Left lobe of liver (tissue), 2 donors: ENCODE measurements around the gene KAZN. TPM values are rescaled to one million over a fixed set of nuclear protein-coding genes. Genes with fewer than 3 reads are reported as not detected.
A peak's percentile ranks its signal among the peaks of the same experiment; 100 is the strongest.
"Not testable (repeated sequence)": the region's sequence is repeated elsewhere in the genome, so short reads cannot be mapped to it uniquely, and the experiment has no call there.

Experiments
- ATAC-seq: fragments of 200-7000 bp; cut with Tn5 transposase; one replicate; pipeline ENCODE4 v1.9.1; 2020; ENCODE audit warnings: mild to moderate bottlenecking, moderate library complexity
- DNase-seq: peaks from one replicate; pipeline ENCODE4 v3.0.0-alpha.2; 2020; ENCODE audit warnings: low spot score
- total RNA-seq: library from RNA; stranded (reverse); gene quantifications from one replicate; pipeline ENCODE4 v1.2.1, GENCODE V29; 2021
- donor health status: DM: no; HTN: no; CAD: no; lungs with moderate emphysema.
- donor health status: DM: no; HTN: yes; CAD: no.

Gene KAZN
- total RNA-seq, 1 donor from 2014 or later = 4.4 TPM

GRCh38 chr1:14961661-14962267 lies 363.3 kb downstream of the KAZN start:
- DNase-seq = no peak
- ATAC-seq = no peak

GRCh38 chr1:14962407-14962806 lies 363.9 kb downstream of the KAZN start:
- ATAC-seq (no peak), DNase-seq (no peak)

- DNase-seq, ATAC-seq: not testable (repeated sequence)
Observed at GRCh38 chr1:14963791-14964710, 365.6 kb downstream of the KAZN start.

GRCh38 chr1:14964711-14965055 lies 366.2 kb downstream of the KAZN start:
- no peak for DNase-seq
- no peak for ATAC-seq

DNA sequence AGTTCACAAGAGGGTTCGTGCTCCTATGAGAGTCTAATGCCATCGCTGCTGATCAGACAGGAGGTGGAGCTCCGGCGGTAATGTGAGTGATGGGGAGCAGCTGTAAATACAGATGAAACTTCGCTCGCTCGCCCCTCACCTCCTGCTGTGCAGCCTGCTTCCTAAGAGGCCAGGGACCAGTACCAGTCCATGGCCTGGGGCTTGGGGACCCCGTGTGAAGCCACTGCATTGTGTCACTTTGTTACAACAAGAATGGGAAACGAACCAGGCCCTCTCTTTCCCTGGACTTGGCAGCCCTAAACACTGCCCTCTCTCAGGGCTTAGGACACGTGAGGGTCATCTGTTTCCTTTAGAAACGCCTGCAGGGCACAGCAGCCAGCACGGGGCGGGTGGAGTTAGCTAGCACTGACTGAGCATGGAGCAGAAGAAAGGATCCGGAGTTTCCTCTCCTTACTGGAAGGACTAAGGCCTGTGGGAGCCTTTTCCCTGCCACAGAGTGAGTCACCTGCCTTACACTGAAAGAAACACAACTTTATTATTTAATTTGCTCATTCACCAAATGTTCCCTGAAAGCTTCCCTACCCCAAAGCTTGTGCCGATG lies 369.9 kb downstream of the KAZN start:
- no peak for DNase-seq
- ATAC-seq = peak; percentile 61

- DNase-seq = no peak
- ATAC-seq = no peak
Observed at GRCh38 chr1:14969006-14969405, 370.5 kb downstream of the KAZN start.

DNA sequence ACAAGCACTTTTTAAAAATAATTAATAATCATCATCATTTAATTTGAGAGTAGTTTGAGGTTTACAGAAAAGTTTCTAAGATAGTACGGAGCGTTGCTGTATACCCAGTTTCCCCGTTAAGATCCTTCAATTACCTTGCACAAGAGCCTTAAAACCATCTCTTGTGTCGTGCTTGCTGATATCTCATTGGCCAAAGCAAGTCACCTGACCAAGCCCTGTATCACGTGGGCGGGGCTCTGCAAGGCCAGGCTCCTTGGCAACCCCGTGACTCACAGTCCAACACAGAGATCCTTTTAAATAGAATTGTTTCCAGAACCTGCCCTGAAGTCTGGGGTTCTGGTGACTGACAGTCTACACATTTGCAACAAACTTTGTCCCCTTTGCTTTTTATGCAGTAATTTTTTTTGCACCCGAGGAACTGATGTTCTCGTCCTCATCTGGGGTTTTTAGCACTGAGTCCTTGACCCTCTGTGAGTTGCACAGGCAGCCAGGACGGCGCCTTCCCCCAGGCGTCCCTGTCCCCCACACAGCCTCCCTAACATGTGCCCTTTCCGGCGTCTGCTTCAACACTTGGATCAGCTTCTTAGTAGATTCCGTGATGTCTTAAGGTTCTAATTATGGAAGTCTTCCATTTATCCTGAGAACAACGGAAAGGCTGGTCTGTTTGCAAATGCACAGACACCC lies 371.8 kb downstream of the KAZN start:
- DNase-seq = no peak

GRCh38 chr1:14970799-14971141 lies 372.3 kb downstream of the KAZN start:
- DNase-seq (no peak), ATAC-seq (no peak)

More for the DNA sequence above, 371.8 kb downstream of the KAZN start:
- peak; percentile 36 for ATAC-seq

DNA sequence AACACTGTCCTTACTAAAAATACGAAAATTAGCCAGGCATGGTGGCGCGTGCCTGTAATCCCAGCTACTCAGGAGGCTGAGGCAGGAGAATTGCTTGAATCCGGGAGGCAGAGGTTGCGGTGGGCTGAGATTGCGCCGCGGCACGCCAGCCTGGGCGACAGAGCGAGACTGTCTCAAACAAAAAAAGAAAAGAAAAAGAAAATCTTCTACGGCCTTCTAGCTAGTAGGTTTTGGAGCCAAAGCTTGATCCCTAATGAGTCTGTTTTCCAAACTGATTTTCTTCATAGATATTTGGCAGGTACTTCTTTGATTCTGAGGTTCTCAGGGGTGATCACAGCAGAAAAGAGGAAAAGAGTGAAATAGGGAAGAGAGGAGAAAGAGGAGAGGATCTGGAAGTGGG lies 372.7 kb downstream of the KAZN start:
- no peak for DNase-seq
- ATAC-seq = no peak

- DNase-seq = no peak
- ATAC-seq = no peak
Observed at GRCh38 chr1:14972107-14972506, 373.6 kb downstream of the KAZN start.

- no peak for DNase-seq
- ATAC-seq = no peak
Observed at GRCh38 chr1:14973773-14974172, 375.3 kb downstream of the KAZN start.

DNA sequence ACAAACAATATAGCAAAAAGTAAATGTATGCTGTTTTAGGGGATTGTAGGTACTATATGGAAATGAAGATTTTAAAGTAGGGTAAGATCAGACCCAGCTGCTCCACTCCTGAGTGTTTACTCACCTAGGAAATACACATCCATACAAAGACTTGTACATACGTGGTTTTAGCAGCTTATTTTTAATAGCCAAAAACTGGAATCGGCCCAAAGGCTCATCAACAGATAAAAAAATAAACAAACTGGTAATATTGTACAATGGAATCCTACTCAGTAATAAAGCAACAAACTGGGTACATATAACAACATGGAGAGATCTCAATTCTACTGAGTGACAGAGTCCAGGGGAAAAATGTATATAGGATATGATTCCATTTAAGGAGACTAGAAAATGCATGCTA lies 375.9 kb downstream of the KAZN start:
- ATAC-seq (no peak), DNase-seq (no peak)

DNA sequence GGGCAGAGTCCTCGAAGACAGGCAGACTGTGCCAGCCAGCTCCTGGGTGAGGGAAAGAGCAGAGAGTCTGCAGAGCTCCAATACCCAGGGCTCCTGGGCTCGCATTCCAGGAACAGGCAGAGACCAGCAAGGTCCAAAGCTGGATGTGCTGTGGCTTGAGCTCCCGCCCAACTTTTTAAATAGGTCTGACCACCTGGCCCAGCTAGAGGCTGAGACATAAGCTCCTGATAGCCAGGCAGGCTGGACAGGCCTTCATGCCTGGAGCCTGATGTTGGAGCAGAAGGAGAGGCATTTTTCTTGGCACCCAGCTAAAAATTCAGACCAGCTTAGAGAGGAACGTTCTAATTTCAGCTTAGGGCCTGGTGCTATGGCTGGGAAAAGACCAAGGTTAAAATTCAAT lies 376.6 kb downstream of the KAZN start:
- ATAC-seq = no peak
- no peak for DNase-seq

DNA sequence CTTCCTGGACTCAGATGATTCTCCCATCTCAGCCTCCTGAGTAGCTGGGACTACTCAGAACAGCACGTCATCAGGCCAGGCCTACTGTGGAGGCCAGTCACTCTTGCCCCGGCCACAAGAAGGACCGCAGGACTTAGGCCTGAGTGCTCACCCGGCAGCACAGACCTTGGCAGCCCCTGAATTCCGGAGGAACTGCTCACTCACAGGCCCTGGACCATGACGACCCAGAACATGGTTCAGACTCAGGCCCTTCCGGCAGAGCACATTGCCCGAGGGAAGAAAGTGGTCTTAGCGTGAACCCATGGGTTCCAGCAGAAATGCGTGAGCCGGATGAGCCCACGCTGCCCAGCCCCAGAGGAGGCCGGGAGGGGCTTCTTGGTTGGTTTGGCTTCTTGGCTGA lies 377.8 kb downstream of the KAZN start:
- DNase-seq = no peak
- no peak for ATAC-seq

GRCh38 chr1:14977338-14977931 lies 378.9 kb downstream of the KAZN start:
- ATAC-seq = no peak
- DNase-seq = no peak

DNA sequence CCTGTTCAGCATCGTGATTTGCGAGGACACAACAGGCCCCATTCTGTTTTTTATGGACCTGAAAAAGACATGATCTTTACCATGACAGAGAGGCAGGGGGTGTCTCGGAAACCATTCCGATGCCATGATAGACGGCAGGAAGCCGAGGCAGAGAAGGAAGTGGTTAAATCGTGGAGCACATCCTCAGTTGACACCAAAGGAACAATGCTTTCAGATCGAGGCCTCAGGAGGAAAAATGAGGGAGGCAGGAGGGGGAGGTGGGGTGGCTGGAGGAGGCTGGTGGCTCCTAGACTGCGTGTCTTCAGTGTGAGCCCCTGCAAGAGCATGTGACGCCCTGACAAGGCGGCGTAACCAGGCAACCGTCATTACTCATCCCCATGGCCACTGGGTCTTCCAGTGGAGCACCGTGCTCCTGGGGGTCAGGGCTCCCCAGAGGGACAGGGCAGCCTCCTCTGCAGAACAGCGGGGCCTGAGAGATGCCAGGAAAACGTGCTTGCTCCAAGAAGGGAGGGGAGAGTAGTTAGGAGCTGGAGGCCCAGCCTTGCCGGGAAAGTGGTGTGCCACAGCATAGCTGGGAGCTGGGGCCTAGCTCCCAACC lies 382.2 kb downstream of the KAZN start:
- ATAC-seq (no peak), DNase-seq (no peak)

- DNase-seq = no peak
- ATAC-seq = no peak
Observed at GRCh38 chr1:14982029-14982428, 383.5 kb downstream of the KAZN start.

GRCh38 chr1:14983277-14983676 lies 384.8 kb downstream of the KAZN start:
- ATAC-seq = no peak
- no peak for DNase-seq

DNA sequence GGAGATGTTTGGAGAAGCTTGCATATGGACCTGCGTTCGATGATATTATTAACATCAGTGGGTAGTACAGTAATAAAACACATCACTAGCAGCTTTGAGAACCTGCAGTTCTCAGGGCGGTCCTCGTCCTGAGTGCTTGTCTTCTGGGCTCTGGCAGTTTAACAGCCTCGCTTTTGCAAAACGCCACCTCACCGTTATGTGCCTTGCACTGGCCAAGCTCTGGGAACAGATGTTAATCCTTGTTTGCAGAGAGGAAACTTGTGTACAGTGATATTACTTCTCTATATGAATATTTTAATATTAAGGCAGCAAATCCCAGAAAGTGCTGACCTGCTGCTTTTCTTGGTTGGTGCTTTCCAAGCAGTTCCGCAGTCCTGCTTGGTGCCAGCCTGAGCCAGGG lies 387.7 kb downstream of the KAZN start:
- ATAC-seq (no peak), DNase-seq (no peak)

DNA sequence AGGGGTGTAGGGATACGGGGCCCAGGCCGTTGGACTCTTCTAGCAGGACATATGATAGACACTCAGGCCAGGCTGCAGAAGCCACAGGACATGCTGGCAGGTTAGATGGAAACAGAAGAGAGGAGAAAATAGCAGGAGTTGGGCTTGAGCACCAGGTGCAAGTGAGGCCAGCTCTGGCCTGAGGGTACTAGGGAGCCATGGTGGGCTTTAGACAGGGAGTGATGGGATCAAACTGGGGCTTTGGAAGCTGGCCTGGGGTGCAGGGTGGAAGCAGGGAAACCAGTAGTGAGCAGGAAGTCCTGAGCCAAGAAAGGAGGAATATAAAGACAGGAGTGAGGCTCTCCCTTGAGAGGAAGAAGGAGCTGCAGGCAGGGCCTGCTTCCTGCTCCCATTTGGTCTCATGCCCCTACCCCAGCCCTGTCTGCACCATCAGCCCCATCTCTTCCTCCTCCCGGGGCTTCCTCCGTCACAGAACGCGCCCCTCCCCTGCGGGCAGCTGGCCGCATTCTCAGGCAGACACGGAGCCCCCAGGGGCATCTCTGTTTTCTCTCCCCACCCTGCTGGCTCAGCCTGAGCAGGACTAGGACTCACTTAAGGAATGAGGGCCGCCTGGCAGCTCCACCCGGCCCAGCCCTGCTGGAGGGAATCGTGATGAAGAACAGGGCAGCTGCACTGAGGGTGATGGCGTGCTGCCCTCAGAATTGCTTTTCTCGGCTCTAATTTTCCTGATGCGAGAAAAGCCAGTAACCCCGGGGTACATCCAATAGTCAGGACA lies 389.5 kb downstream of the KAZN start:
- ATAC-seq (no peak), DNase-seq (no peak)
